Measurements from ENCODE around the gene GIGYF1.
"Not testable (repeated sequence)": the region's sequence is repeated elsewhere in the genome, so short reads cannot be mapped to it uniquely, and the experiment has no call there.

Gene GIGYF1

DNA sequence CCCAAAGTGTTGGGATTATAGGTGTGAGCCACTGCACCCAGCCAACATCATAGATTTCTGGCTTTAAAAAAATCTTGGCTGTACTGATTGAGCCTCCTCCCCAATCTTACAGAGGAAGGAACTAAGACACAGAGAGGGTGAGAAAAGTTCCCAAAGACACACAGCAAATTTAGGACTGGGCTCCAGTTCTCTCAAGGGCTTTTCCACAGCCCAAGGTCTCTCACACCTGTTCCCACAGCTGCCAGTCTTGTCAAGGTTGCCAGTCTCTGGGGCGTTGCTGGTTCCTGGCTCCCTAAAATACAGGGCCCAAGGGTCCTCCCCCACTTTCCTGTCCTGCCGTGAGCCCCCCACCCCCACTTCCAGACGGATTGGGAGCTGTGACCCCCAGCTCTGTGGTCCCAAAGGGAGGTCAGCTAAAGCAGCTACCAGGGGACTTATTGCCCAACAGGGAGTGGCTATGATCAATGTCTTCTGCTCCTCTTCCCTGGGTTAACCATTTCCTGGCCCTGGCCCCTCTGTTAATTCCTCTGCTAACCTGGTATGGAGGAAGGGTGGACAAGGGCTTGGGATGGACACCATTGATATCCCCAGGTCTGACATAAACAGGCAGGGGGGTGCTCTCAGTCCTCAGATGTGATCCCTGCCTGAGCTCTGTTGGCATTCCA, 36.2 kb upstream of the GIGYF1 start:
- H3K4me3 ChIP-seq (ENCODE audit: low read depth, low read length) = no peak overlapping the region
- no peak for DNase-seq (ENCODE audit: low read depth)
- TF ChIP-seq CTCF (IDR thresholded peaks at IDR 0.05; ENCODE audit: low read depth, low read length) = no peak

DNA sequence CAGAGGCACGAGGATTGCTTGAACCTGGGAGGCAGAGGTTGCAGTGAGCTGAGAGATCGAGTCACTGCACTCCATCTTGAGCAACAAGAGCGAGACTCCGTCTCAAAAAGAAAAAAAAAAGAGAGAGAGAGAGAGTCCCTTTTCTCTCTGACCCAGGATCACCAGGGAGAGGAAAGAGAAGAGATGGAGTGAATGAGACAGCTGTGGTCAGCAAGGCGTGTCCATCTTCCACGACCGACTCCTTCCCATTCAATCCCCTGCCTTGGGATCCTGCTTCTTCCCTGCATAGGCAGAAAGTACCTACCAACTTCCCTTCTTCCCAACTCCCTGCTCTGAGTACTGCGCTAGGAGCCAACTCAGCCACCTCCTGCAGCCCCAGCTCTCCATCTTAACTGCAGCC, 34.1 kb upstream of the GIGYF1 start:
- TF ChIP-seq POLR2A (IDR thresholded peaks at IDR 0.05; ENCODE audit: extremely low read depth, insufficient read length) (no peak), MAX (IDR thresholded peaks at IDR 0.05; ENCODE audit: low read depth, low read length) (no peak), MYC (IDR thresholded peaks at IDR 0.05; ENCODE audit: low read depth, low read length) (no peak), CTCF (IDR thresholded peaks at IDR 0.05; ENCODE audit: low read depth, low read length) (no peak)
- no peak for DNase-seq (ENCODE audit: low read depth)
- no peak overlapping the region for H3K4me3 ChIP-seq (ENCODE audit: low read depth, low read length)

DNA sequence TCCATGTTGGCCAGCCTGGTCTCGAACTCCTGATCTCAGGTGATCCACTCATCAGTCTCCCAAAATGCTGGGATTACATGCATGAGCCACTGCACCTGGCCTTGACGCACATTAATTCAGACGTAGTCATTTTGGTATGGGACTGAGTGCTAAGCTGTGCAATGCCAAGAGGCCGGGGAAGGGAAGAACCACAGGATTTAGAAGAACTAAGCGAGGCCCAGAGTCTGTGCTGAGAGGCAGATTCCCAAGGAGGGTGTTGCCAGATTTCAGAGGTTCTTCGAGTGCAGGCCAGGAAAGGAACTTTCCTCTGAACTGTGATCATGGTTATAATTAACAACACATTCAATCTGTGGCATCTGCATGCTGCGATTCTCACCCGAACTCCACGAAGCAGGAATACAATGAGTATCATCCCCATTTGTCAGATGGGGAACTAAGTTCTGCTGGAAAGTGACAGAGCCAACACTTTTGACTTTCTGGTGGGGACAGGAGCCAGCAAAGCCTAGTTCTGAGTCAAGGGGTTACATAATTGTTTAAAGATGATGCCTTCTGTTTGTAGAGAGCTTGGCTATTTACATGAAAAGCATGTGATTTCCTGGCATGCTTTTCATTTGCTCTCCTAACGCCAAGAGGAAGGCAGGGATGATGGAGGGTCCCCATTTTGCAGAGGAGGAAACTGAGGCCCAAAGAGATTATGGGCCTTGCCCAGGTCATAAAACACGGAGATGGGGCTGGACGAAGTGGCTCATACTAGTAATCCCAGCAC, 33.1 kb upstream of the GIGYF1 start:
- TF ChIP-seq CTCF (IDR thresholded peaks at IDR 0.05; ENCODE audit: low read depth, low read length) (no peak), MYC (IDR thresholded peaks at IDR 0.05; ENCODE audit: low read depth, low read length) (no peak), MAX (IDR thresholded peaks at IDR 0.05; ENCODE audit: low read depth, low read length) (no peak)
- H3K4me3 ChIP-seq (ENCODE audit: low read depth, low read length) = no peak overlapping the region
- DNase-seq (ENCODE audit: low read depth) = no peak

- H3K4me3 ChIP-seq (ENCODE audit: low read depth, low read length); DNase-seq (ENCODE audit: low read depth): not testable (repeated sequence)
Observed at GRCh38 chr7:100724364-100724763, 30.3 kb upstream of the GIGYF1 start.

DNA sequence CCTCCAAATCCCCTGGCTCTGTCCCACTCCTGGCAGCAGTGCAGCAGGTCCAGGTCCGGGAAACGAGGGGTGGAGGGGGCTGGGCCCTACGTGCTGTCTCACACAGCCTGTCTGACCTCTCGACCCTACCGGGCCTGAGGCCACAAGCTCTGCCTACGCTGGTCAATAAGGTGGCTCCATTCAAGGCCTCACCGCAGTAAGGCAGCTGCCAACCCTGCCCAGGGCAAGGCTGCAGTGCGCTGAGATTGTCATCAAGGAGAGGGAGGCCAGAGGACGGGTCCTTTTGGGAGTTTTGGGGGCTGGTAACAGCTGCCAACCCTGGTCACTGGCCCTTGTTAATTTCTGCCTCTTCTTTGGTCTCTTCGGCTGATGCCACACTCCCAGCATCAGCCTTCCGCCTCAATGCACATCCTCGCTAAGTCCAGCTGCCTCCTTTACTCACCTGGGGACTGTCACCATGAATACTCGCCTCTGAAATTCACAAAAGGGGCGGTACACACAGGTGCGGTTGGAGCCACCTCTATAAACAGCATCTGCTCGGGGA, 29.8 kb upstream of the GIGYF1 start:
- H3K4me3 ChIP-seq (ENCODE audit: low read depth, low read length) = no peak overlapping the region
- TF ChIP-seq POLR2A (IDR thresholded peaks at IDR 0.05; ENCODE audit: extremely low read depth, insufficient read length) (no peak), MAX (IDR thresholded peaks at IDR 0.05; ENCODE audit: low read depth, low read length) (no peak), MYC (IDR thresholded peaks at IDR 0.05; ENCODE audit: low read depth, low read length) (no peak), CTCF (IDR thresholded peaks at IDR 0.05; ENCODE audit: low read depth, low read length) (no peak)
- no peak for DNase-seq (ENCODE audit: low read depth)

GRCh38 chr7:100722480-100723212, 28.6 kb upstream of the GIGYF1 start:
- no peak overlapping the region for H3K4me3 ChIP-seq (ENCODE audit: low read depth, low read length)
- TF ChIP-seq POLR2A (IDR thresholded peaks at IDR 0.05; ENCODE audit: extremely low read depth, insufficient read length) (no peak), MYC (IDR thresholded peaks at IDR 0.05; ENCODE audit: low read depth, low read length) (no peak), MAX (IDR thresholded peaks at IDR 0.05; ENCODE audit: low read depth, low read length) (no peak), CTCF (IDR thresholded peaks at IDR 0.05; ENCODE audit: low read depth, low read length) (no peak)
- DNase-seq (ENCODE audit: low read depth) = no peak
